OCI-LY1 (cell line): ENCODE data around the gene C10orf67.

Experiments
- H2AFZ ChIP-seq: fragments of 200-600 bp; sonication (generic), shearing (Covaris generic); 2 replicates; pipeline ENCODE4 v1.6.0; 2014; ENCODE audit warnings: antibody characterized with exemption, mild to moderate bottlenecking, low read length
- H3F3A ChIP-seq: fragments of 200-600 bp; sonication (generic), shearing (Covaris generic); 2 replicates; pipeline ENCODE4 v1.6.0; 2014; ENCODE audit warnings: mild to moderate bottlenecking, antibody characterized with exemption, low read length, moderate library complexity; ENCODE audit not compliant: insufficient read depth
- H3K27ac ChIP-seq: fragments of 200-600 bp; sonication (generic); 2 replicates; pipeline ENCODE4 v1.5.1; 2014; ENCODE audit warnings: low read length, mixed run types, mild to moderate bottlenecking, low read depth; ENCODE audit not compliant: poor library complexity, severe bottlenecking
- H3K27me3 ChIP-seq: fragments of 200-600 bp; sonication (generic); 2 replicates; pipeline ENCODE4 v1.6.0; 2014; ENCODE audit warnings: antibody characterized with exemption, mild to moderate bottlenecking, low read length, moderate library complexity; ENCODE audit not compliant: insufficient read depth
- H3K36me3 ChIP-seq: fragments of 200-600 bp; sonication (generic); 2 replicates; pipeline ENCODE4 v1.6.1; 2014; ENCODE audit warnings: mild to moderate bottlenecking, antibody characterized with exemption, low read length, moderate library complexity, mixed read lengths; ENCODE audit not compliant: insufficient read depth
- H3K4me1 ChIP-seq: fragments of 200-600 bp; sonication (generic); 2 replicates; pipeline ENCODE4 v1.5.1; 2014; ENCODE audit warnings: mild to moderate bottlenecking, low read length, moderate library complexity; ENCODE audit not compliant: insufficient read depth, severe bottlenecking
- H3K4me2 ChIP-seq: fragments of 200-600 bp; sonication (generic), shearing (Covaris generic); 2 replicates; pipeline ENCODE4 v1.6.1; 2014; ENCODE audit warnings: low read length
- H3K4me3 ChIP-seq: fragments of 200-600 bp; sonication (generic); 2 replicates; pipeline ENCODE4 v1.5.1; 2014; ENCODE audit warnings: low read length, low read depth, mild to moderate bottlenecking, mixed read lengths; ENCODE audit not compliant: poor library complexity, severe bottlenecking
- H3K79me2 ChIP-seq: fragments of 200-600 bp; shearing (Covaris generic); 2 replicates; pipeline ENCODE4 v1.6.1; 2016; ENCODE audit warnings: mixed run types, low read length, mixed read lengths; ENCODE audit not compliant: insufficient read depth
- H3K9ac ChIP-seq: fragments of 200-600 bp; sonication (generic), shearing (Covaris generic); 2 replicates; pipeline ENCODE4 v1.6.1; 2014; ENCODE audit warnings: mild to moderate bottlenecking, low read length, mixed read lengths
- H3K9me2 ChIP-seq: fragments of 200-600 bp; sonication (generic), shearing (Covaris generic); 2 replicates; pipeline ENCODE4 v1.6.1; 2014; ENCODE audit warnings: low read depth, mild to moderate bottlenecking, low read length, mixed read lengths
- H3K9me3 ChIP-seq: fragments of 200-600 bp; shearing (Covaris generic); 2 replicates; pipeline ENCODE4 v1.6.1; 2014; ENCODE audit warnings: low read length, mixed read lengths
- H4K20me1 ChIP-seq: fragments of 200-600 bp; sonication (generic), shearing (Covaris generic); 2 replicates; pipeline ENCODE4 v1.6.0; 2016; ENCODE audit warnings: mild to moderate bottlenecking, low read length; ENCODE audit not compliant: insufficient read depth
- EZH2 ChIP-seq: fragments of 200-600 bp; sonication (generic), shearing (Covaris generic); IDR thresholded peaks from 2 replicates; pipeline ENCODE4 v1.8.0; 2017; ENCODE audit warnings: borderline replicate concordance, mixed run types, mild to moderate bottlenecking, antibody characterized with exemption, low read length, moderate library complexity, mixed read lengths
- TF ChIP-seq, protein P1 (sequence below): fragments of 200-600 bp; sonication (generic), shearing (Covaris generic); IDR thresholded peaks from 2 replicates; pipeline ENCODE4 v1.5.1; 2017; ENCODE audit warnings: mild to moderate bottlenecking, antibody characterized with exemption, low read length, moderate library complexity, mixed read lengths

The C10orf67 gene

DNA sequence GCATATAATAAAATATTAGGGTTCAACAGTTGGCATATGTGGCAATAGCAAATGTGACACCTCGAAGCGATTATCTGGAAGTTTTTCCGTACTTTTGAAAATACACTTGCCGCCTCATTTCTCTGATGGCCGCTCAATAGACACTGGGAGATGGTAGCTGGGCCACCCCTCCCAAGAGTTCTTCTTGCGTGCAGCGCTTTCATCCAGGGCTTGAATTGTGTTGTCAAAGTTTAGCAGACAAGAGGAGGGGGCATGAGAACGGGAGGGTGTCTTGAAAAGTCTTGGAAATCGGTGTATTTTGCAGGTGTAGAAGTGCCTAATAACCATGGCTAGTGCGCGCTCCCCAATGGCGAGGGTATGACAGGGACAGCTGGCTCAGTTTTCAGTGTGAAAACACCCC lies 144.0 kb downstream of the C10orf67 start:
- H3F3A ChIP-seq = no peaks in the 10 kb centered on the region
- no peaks in the 10 kb centered on the region for H3K9me2 ChIP-seq
- no peaks in the 10 kb centered on the region for H3K9me3 ChIP-seq
- no peaks in the 10 kb centered on the region for H3K27me3 ChIP-seq
- no peak overlapping the region for H3K4me2 ChIP-seq
- no peaks in the 10 kb centered on the region for H3K36me3 ChIP-seq
- no peak overlapping the region for H3K4me3 ChIP-seq
- TF ChIP-seq, protein P1, sequence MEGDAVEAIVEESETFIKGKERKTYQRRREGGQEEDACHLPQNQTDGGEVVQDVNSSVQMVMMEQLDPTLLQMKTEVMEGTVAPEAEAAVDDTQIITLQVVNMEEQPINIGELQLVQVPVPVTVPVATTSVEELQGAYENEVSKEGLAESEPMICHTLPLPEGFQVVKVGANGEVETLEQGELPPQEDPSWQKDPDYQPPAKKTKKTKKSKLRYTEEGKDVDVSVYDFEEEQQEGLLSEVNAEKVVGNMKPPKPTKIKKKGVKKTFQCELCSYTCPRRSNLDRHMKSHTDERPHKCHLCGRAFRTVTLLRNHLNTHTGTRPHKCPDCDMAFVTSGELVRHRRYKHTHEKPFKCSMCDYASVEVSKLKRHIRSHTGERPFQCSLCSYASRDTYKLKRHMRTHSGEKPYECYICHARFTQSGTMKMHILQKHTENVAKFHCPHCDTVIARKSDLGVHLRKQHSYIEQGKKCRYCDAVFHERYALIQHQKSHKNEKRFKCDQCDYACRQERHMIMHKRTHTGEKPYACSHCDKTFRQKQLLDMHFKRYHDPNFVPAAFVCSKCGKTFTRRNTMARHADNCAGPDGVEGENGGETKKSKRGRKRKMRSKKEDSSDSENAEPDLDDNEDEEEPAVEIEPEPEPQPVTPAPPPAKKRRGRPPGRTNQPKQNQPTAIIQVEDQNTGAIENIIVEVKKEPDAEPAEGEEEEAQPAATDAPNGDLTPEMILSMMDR = no peak
- no peak for TF ChIP-seq EZH2
- H4K20me1 ChIP-seq = no peaks in the 10 kb centered on the region
- no peak overlapping the region for H3K9ac ChIP-seq
- H3K27ac ChIP-seq = no peak overlapping the region
- H3K4me1 ChIP-seq = no peaks in the 10 kb centered on the region
- H3K79me2 ChIP-seq = no peaks in the 10 kb centered on the region
- no peak overlapping the region for H2AFZ ChIP-seq

DNA sequence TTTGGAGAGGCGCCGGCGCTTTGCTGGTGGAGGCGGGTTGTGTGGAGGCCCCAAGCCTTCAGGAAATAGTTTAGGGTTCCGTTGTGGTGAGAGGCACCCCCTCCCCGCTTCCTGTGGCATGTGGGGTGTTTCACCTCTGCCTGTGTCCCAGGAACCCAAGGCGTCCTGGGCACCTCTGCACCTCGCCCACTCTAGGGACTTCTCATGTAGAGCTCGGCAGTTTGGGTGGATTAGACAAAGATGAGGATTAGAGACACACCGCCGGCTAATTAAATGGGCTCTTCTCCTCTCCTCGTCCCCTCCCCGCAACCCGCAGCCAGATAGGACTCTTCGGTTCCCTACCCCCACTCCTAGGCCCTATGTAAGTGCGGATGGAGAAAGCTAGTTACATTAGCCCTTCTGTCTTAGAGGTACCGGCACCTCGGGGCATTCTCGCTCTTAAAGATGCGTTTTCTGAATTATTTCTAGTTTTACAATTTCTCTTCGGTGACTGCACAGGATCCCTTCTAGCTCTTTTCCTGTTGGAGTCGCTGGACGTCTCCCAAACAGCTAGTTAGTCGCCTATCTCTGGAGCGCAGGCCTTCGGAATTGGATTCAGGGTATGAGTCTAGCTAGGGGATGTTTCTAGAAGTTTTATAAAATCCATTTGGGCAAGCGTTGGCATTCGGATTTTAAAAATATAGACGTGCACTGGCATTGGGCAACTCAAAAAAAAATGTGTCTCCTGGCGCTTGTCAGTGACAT lies 144.7 kb downstream of the C10orf67 start:
- no peaks in the 10 kb centered on the region for H3K27me3 ChIP-seq
- no peaks in the 10 kb centered on the region for H3K9me2 ChIP-seq
- H4K20me1 ChIP-seq = no peaks in the 10 kb centered on the region
- no peaks in the 10 kb centered on the region for H3K79me2 ChIP-seq
- H3K4me3 ChIP-seq = no peak overlapping the region
- no peak overlapping the region for H3K4me2 ChIP-seq
- H3K9me3 ChIP-seq = no peaks in the 10 kb centered on the region
- TF ChIP-seq, protein P1 = no peak
- no peak for TF ChIP-seq EZH2
- H2AFZ ChIP-seq = no peak overlapping the region
- H3F3A ChIP-seq = no peaks in the 10 kb centered on the region
- H3K4me1 ChIP-seq = no peaks in the 10 kb centered on the region
- no peaks in the 10 kb centered on the region for H3K36me3 ChIP-seq
- H3K27ac ChIP-seq = no peak overlapping the region
- no peak overlapping the region for H3K9ac ChIP-seq

DNA sequence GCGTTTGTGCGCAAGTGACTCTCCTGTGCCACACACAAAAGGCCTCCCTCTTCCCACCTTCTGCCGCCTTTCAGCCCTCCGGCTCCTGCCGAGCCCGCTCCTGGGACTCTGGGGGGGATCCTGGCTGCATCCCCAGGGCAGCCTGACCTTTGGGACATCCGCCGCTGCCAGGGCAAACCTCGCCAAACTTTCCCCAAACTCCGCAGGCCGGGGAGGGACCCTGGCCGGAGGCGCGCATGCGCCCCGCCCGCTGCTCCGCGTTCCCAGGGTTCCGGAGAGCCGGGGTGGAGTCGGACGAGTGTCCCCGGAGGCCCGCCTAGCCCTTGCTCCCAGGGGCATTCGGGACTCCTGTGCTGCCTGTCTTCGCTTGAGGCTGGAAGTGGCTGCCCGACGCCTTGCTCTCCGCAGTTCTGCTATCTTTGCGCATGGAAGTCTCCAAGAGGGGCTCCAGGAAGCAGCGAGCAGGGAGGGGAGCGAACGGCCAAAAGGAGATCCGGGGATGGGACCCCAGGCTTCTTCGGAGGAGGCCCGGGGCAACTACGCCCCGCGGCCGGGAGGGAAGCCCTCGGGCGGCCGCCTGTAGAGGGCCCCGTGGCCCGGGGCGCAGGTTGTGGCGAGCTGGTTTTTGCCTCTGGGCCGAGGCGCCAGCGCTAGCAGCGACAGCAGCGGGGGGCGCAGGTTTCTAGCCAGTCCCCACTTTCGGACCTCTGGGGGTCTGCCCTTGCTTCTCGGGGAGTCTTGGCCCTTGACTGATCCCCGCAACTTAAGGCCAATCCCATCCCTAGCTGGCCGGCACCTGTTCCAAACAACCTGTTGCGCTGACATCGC lies 145.4 kb downstream of the C10orf67 start:
- Histone ChIP-seq H3F3A (no peaks in the 10 kb centered on the region), H3K36me3 (no peaks in the 10 kb centered on the region), H3K27ac (no peak overlapping the region), H3K79me2 (no peaks in the 10 kb centered on the region), H2AFZ (no peak overlapping the region), H4K20me1 (no peaks in the 10 kb centered on the region), H3K4me1 (no peaks in the 10 kb centered on the region), H3K9ac (no peak overlapping the region), H3K4me3 (no peak overlapping the region), H3K27me3 (no peaks in the 10 kb centered on the region), H3K9me2 (no peaks in the 10 kb centered on the region), H3K4me2 (no peak overlapping the region), H3K9me3 (no peaks in the 10 kb centered on the region)
- no peak for TF ChIP-seq EZH2
- TF ChIP-seq, protein P1 = no peak
